Naive B cell (primary cell): ENCODE measurements around the gene HIPK1. TPM values are rescaled to one million over a fixed set of nuclear protein-coding genes. Genes with fewer than 3 reads are reported as not detected.

ENCODE experiments used
- ATAC-seq, 2 donors: fragments of 150-1000 bp; cut with Tn5 transposase; 2 replicates each; pipeline ENCODE4 v1.10.0; 2021; ENCODE audit warnings: low read depth in 2 of 2, mild to moderate bottlenecking in 2 of 2, moderate library complexity in 2 of 2
- DNase-seq: peaks from one replicate; pipeline ENCODE4 v3.0.0; 2022
- H3K27ac Mint-ChIP-seq, 6 donors: one replicate each; pipeline ENCODE4 v1.8.0; 2020 to 2022; ENCODE audit warnings: mild to moderate bottlenecking in 6 of 6, mixed read lengths in 6 of 6, moderate library complexity in 5 of 6, inconsistent platforms in 2 of 6
- H3K27me3 Mint-ChIP-seq, 3 donors: one replicate each; pipeline ENCODE4 v1.8.0; 2021 to 2022; ENCODE audit warnings: mixed read lengths in 3 of 3, mild to moderate bottlenecking in 1 of 3
- H3K36me3 Mint-ChIP-seq, 2 donors: one replicate each; pipeline ENCODE4 v1.8.0; 2020 to 2022; ENCODE audit warnings: mixed read lengths in 2 of 2, inconsistent platforms in 1 of 2, mild to moderate bottlenecking in 1 of 2
- H3K4me1 Mint-ChIP-seq, 3 donors: one replicate each; pipeline ENCODE4 v1.8.0; 2020 to 2022; ENCODE audit warnings: mixed read lengths in 3 of 3, inconsistent platforms in 1 of 3, mild to moderate bottlenecking in 1 of 3, moderate library complexity in 1 of 3
- H3K4me3 Mint-ChIP-seq, 8 donors: one replicate each; pipeline ENCODE4 v1.8.0; 2020 to 2022; ENCODE audit warnings: mild to moderate bottlenecking in 8 of 8, mixed read lengths in 8 of 8, moderate library complexity in 8 of 8, inconsistent platforms in 2 of 8
- H3K9me3 Mint-ChIP-seq, 7 donors: one replicate each; pipeline ENCODE4 v1.8.0; 2020 to 2022; ENCODE audit warnings: mixed read lengths in 7 of 7, mild to moderate bottlenecking in 5 of 7, inconsistent platforms in 2 of 7, moderate library complexity in 1 of 7
- polyA plus RNA-seq, 6 donors: library from polyadenylated mRNA; unstranded; fragments of 300-500 nt; fragmentation: Illumina TruSeq; gene quantifications; one replicate each; pipeline ENCODE4 v1.2.3, GENCODE V29; 2021; ENCODE audit warnings: low read depth in 6 of 6

HIPK1 gene
- polyA plus RNA-seq, 6 donors from 2014 or later: 0.08 to 8.6 (median 6.4) TPM

DNA sequence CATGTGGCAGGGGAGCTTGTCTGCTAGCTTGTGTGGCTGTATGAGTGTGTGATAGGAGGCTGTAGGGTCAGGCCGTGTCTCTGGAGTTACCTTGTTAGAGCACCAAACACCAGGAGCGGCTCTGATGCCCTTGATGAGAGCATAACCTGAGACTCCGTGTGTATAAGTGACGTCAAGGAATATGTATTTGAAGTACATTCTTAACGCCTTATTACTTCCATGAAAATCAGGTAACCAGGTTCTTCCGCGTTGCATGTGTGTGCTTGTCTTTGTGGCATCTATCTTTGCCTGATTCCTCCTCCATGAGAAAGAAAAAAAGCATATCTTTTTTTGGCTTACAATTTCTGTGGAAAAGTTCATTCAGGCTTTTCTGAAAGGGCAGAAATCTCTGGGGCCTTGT is 54.7 kb downstream of the HIPK1 start:
- Mint-ChIP-seq H3K9me3 (peaks cover 0 to 9% (median under 1%) of the 10 kb centered on the region in 7 donors), H3K27ac (peak overlapping the region in 1 of 6 donors; percentile 24), H3K4me3 (no peak overlapping the region), H3K4me1 (peaks cover 3 to 17% (median 8%) of the 10 kb centered on the region in 3 donors), H3K36me3 (peaks cover 1 to 8% of the 10 kb centered on the region in 2 donors), H3K27me3 (peaks cover 1 to 17% (median 2%) of the 10 kb centered on the region in 3 donors)
- no peak for DNase-seq
- no peak for ATAC-seq

DNA sequence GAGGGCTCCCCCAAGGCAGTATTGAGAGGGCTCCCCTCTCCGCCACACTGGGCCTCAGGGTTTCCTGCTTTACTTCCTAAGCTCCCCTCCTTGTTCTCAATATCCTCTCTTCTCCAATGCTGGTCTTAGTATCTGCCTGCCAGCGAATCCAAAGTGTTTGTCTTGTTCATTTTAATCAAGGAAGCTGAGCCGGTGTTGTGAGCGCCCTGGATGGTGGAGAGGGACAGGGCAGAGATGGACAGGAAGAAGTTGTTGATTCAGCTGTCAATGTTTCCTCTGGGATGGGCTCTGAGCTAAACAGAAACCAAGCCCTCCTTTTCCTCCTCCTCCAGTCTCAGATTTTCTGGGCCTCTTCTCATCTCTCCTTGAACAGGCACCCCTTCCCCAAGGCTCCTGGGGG is 55.6 kb downstream of the HIPK1 start:
- peaks cover 3 to 26% (median 5%) of the 10 kb centered on the region in 3 donors for H3K27me3 Mint-ChIP-seq

DNA sequence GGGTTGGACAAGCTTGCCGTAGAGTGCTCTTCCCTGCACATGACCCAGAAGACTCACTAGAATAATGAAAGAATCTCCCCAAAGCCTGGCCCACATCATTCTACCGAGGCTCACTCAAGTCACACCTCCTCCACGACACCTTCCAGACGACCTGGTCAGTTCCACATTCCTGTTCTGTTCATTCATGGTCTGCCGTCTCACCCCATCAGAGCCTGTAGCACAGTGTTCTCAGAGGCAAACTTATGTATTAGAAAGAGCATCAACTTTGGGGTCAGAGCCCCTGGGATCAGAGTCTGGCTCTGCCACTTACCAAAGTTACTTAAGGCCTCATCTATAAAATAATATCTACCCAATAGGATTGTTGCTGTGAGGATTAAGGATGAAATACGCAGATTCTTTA is 57.7 kb downstream of the HIPK1 start:
- ATAC-seq (no peak), DNase-seq (no peak)
- H3K27ac Mint-ChIP-seq: no peak overlapping the region
- peaks cover 3 to 47% (median 22%) of the 10 kb centered on the region in 3 donors for H3K27me3 Mint-ChIP-seq
- H3K4me3 Mint-ChIP-seq: no peak overlapping the region
- peaks cover 0 to 10% (median 4%) of the 10 kb centered on the region in 3 donors for H3K4me1 Mint-ChIP-seq
- H3K36me3 Mint-ChIP-seq: peaks cover 4 to 8% of the 10 kb centered on the region in 2 donors
- H3K9me3 Mint-ChIP-seq: peaks cover 0 to 12% (median 2%) of the 10 kb centered on the region in 7 donors

More for the DNA sequence above, 55.6 kb downstream of the HIPK1 start:
- Mint-ChIP-seq H3K4me1 (peaks cover 0 to 10% (median 4%) of the 10 kb centered on the region in 3 donors), H3K9me3 (peaks cover 0 to 12% (median 2%) of the 10 kb centered on the region in 7 donors), H3K4me3 (no peak overlapping the region), H3K36me3 (peaks cover 4 to 8% of the 10 kb centered on the region in 2 donors), H3K27ac (peak overlapping the region in 1 of 6 donors; percentile 59)
- ATAC-seq (no peak), DNase-seq (no peak)

DNA sequence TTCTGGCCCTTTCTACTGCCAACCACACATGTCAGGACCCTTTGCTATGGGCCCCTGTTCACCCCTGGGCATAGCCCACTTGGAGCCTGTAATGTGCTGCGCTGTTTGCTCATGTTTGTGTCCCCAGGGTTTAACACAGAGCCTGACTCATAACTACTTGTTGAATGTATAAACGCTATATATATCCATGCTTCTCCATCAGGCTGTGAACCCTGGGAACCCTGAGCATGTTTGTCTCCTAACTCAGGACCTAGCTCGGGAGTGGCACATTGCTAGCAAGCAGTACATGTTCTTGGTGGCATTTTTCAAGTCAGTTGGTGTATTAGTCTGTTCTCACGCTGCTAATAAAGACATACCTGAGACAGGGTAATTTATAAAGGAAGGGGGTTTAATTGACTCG is 58.1 kb downstream of the HIPK1 start:
- DNase-seq (no peak), ATAC-seq (no peak)
- Mint-ChIP-seq H3K27me3 (peaks cover 3 to 51% (median 23%) of the 10 kb centered on the region in 3 donors), H3K4me3 (no peak overlapping the region), H3K9me3 (peaks cover 0 to 12% (median 2%) of the 10 kb centered on the region in 7 donors), H3K27ac (no peak overlapping the region), H3K4me1 (peaks cover 0 to 10% (median 4%) of the 10 kb centered on the region in 3 donors), H3K36me3 (peaks cover 4 to 8% of the 10 kb centered on the region in 2 donors)

DNA sequence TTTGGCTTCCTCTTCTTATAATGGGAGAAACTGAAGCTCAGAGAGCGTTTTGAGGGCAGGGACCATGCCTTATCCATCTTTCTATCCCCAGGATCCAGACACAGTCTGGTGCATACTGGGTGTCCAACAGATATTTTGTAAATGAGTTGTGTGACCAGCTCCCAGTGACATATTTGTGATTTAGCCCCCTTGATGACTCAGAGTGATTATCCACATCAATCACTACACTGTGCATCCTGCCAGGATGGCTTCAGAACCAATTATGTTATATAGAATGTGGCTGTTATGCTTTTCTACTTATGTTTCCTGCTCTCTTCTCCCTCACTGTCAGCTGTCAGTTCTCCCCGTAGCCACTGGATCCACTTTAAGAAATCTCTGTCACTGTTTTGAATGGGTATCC is 61.4 kb downstream of the HIPK1 start:
- H3K9me3 Mint-ChIP-seq: peaks cover 5 to 35% (median 18%) of the 10 kb centered on the region in 7 donors
- peaks cover 16 to 56% (median 31%) of the 10 kb centered on the region in 3 donors for H3K27me3 Mint-ChIP-seq
- H3K36me3 Mint-ChIP-seq: peaks cover 11 to 25% of the 10 kb centered on the region in 2 donors
- no peak for DNase-seq
- ATAC-seq: no peak
- H3K4me3 Mint-ChIP-seq: no peak overlapping the region
- H3K4me1 Mint-ChIP-seq: no peaks in the 10 kb centered on the region
- H3K27ac Mint-ChIP-seq: no peak overlapping the region

DNA sequence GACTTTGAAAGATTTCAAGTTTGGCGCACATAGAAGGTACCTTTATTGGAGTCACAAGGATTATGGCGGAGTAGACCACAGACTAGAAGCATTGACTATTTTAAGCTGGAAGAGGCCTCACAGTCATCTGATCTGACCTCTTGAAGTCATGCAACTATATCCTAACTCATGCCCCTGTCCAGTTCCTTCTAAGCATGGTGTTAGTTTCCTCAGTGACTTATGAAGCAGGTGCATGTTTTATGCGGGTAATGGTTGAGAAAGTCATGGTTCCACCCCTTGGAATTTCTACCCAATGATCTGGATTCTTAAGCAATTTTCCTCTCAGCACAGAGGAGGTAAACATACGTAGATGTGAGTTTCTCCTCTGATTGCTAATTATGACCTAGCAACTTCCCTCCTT is 61.8 kb downstream of the HIPK1 start:
- peaks cover 11 to 27% of the 10 kb centered on the region in 2 donors for H3K36me3 Mint-ChIP-seq
- ATAC-seq: no peak
- H3K27me3 Mint-ChIP-seq: peaks cover 16 to 56% (median 31%) of the 10 kb centered on the region in 3 donors
- no peak overlapping the region for H3K27ac Mint-ChIP-seq
- H3K9me3 Mint-ChIP-seq: peaks cover 7 to 38% (median 21%) of the 10 kb centered on the region in 7 donors
- no peaks in the 10 kb centered on the region for H3K4me1 Mint-ChIP-seq
- no peak for DNase-seq
- H3K4me3 Mint-ChIP-seq: no peak overlapping the region

DNA sequence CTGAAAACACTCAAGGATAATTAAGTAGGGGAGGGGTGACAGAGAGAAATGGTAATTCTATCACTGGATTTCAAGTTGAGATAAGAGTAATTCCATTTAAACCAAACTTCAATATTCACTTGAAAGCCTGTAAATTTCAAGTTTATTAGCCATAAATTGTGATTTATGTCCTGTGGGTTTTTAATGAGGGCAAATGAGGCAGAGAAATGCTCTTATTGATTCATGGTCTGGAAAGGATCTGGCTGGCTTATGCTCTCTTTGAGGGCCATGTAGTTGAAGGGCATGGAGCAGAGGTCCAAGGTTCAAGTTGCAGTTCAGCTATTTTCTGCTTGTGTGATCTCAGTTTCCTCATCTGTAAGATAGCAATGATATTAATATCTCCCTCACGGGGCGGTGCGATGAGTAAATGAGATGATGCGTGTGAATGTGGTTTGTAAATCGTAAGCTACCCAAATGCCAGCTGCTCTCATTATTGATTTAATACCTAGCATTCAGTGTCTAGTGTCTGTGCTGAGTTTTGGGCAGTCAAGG is 62.4 kb downstream of the HIPK1 start:
- DNase-seq (no peak), ATAC-seq (no peak)
- no peak overlapping the region for H3K27ac Mint-ChIP-seq
- H3K36me3 Mint-ChIP-seq: peaks cover 11 to 25% of the 10 kb centered on the region in 2 donors
- H3K27me3 Mint-ChIP-seq: peaks cover 16 to 54% (median 31%) of the 10 kb centered on the region in 3 donors
- no peak overlapping the region for H3K4me3 Mint-ChIP-seq
- peaks cover 7 to 44% (median 27%) of the 10 kb centered on the region in 7 donors for H3K9me3 Mint-ChIP-seq
- no peaks in the 10 kb centered on the region for H3K4me1 Mint-ChIP-seq

DNA sequence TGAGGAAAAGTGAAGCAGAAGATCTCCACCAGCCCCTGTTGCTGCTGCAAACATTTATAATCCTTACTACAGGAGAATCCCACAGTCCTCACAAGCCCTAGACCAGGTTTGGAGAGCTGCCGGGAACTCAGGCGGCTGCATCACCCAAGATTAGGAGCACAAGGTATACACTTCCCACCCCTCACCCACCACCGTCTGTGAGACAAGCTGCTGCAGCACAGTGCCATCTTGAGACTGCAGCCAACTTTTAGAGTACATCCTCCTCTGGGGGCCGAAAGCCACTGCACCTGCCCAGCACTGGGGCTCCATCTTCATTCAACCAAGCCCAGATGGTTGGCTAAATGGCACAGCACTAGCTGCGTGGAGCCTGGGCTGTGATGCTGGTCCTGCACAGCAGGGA is 63.9 kb downstream of the HIPK1 start:
- Mint-ChIP-seq H3K27ac (peak overlapping the region in 1 of 6 donors; percentile 25), H3K4me1 (no peaks in the 10 kb centered on the region), H3K27me3 (peaks cover 25 to 42% (median 36%) of the 10 kb centered on the region in 3 donors), H3K4me3 (no peak overlapping the region), H3K36me3 (peaks cover 11 to 19% of the 10 kb centered on the region in 2 donors), H3K9me3 (peaks cover 7 to 50% (median 27%) of the 10 kb centered on the region in 7 donors)
- ATAC-seq (no peak), DNase-seq (no peak)

DNA sequence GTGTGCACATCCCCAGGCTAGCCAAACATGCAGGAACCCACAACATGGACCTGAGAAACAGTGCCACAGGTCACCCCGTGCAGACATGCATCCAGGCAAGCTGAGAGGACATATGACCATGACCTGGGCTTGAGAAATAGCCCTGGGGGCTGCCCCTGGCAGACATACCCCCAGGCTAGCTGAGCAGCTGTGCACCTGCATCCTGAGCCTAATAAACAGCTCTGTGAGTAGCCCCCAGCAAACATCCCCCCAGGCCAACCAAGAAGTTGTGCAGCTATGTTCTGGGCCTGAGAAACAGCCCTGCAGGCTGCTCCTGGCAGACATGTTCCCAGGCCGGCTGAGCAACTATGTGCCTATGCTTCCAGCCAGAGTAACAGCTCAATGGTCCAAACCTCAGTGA is 64.6 kb downstream of the HIPK1 start:
- peaks cover 7 to 45% (median 27%) of the 10 kb centered on the region in 7 donors for H3K9me3 Mint-ChIP-seq
- no peak overlapping the region for H3K27ac Mint-ChIP-seq
- no peaks in the 10 kb centered on the region for H3K4me1 Mint-ChIP-seq
- ATAC-seq (no peak), DNase-seq (no peak)
- peaks cover 31 to 41% (median 39%) of the 10 kb centered on the region in 3 donors for H3K27me3 Mint-ChIP-seq
- H3K36me3 Mint-ChIP-seq: peaks cover 10 to 19% of the 10 kb centered on the region in 2 donors
- H3K4me3 Mint-ChIP-seq: no peak overlapping the region

DNA sequence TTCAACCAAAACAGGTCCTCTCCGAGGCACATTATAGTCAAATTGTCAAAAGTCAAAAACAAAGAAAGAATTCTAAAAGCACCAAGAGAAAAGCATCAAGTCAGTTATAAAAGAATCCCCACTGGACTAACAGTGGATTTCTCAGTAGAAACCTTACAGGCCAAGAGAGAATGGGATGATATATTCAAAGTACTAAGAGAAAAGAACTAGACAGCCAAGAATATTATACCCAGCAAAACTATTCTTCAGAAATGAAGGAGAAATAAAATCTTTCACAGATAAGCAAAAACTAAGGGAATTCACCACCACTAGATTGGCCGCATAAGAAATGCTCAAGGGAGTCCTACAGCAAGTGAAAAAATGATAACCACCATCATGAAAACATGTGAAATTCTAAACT is 66.3 kb downstream of the HIPK1 start:
- peaks cover 23 to 39% (median 29%) of the 10 kb centered on the region in 3 donors for H3K27me3 Mint-ChIP-seq
- peaks cover 7 to 41% (median 27%) of the 10 kb centered on the region in 7 donors for H3K9me3 Mint-ChIP-seq
- no peak overlapping the region for H3K4me3 Mint-ChIP-seq
- H3K36me3 Mint-ChIP-seq: peaks cover 6 to 19% of the 10 kb centered on the region in 2 donors
- DNase-seq (no peak), ATAC-seq (no peak)
- no peak overlapping the region for H3K27ac Mint-ChIP-seq
- no peaks in the 10 kb centered on the region for H3K4me1 Mint-ChIP-seq

DNA sequence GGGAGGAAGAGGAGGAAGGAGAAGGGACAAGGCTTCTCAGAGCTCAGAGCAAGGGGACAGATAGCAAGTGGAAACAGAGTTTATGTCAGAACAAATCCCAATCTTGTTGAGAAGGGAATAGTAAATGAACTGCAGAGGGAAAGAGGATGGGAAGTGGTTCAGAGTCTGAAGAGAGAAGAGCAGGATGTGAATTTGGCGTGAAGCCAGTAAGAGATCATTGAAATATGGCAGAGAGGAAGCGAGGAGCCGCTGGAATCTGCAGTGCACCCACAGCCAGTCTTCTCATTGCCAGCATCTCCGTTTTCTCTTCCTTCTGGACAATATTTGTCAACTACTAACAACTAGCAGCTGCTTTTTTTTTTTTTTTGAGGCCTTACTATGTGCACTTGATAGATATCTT is 69.2 kb downstream of the HIPK1 start:
- peaks cover 6 to 22% (median 22%) of the 10 kb centered on the region in 3 donors for H3K27me3 Mint-ChIP-seq
- peaks cover 4 to 34% (median 27%) of the 10 kb centered on the region in 7 donors for H3K9me3 Mint-ChIP-seq
- peak overlapping the region in 1 of 8 donors; percentile 43 for H3K4me3 Mint-ChIP-seq
- DNase-seq (no peak), ATAC-seq (no peak)
- peaks cover 0 to 4% (median 0%) of the 10 kb centered on the region in 3 donors for H3K4me1 Mint-ChIP-seq
- no peak overlapping the region for H3K27ac Mint-ChIP-seq
- peaks cover 6 to 19% of the 10 kb centered on the region in 2 donors for H3K36me3 Mint-ChIP-seq

DNA sequence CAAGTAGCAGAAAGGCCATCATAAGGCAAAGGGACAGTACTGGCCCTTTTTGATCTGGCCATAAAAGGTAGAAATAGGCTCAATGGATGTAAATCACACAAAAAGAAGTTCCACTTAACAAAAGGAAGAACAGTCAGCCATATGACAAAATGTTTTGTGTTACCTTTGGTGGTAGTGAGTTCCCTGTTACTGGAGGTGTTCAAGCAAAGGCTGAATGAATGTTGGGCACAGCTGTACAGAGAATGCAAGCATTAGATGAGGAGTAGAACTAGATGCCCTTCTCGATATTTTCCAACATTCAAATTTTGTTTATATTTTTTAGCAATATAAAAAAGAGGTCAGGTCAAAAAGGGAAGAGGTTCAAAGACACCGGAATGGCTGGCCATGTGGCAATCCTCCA is 70.1 kb downstream of the HIPK1 start:
- Mint-ChIP-seq H3K4me3 (no peak overlapping the region), H3K4me1 (peaks cover 0 to 7% (median 0%) of the 10 kb centered on the region in 3 donors)

DNA sequence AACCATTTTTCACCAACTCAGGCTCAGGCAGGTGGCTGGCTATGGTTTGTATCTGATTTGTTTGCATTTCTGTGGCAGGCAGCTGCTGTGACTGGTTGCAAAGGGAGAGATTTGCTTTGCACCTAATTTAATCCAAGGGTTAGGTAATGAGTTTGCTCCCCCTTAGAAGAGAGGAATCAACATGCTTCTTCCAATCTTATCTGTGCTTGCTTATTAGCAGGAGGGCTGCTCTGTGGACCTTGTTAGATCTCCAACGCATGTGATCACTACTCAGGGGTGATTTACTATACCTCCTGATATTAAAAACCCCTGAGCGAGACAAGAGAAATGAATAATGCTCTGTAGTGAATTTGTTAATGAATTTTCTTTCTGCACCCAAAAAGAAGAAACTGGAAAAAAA is 70.7 kb downstream of the HIPK1 start:
- Mint-ChIP-seq H3K27me3 (peaks cover 14 to 33% (median 22%) of the 10 kb centered on the region in 3 donors), H3K4me1 (peaks cover 0 to 7% (median 0%) of the 10 kb centered on the region in 3 donors), H3K4me3 (no peak overlapping the region), H3K27ac (no peak overlapping the region), H3K36me3 (peaks cover 0 to 10% of the 10 kb centered on the region in 2 donors), H3K9me3 (peaks cover 4 to 25% (median 16%) of the 10 kb centered on the region in 7 donors)
- ATAC-seq (no peak), DNase-seq (no peak)

More for the DNA sequence above, 70.1 kb downstream of the HIPK1 start:
- DNase-seq (no peak), ATAC-seq (no peak)
- peaks cover 4 to 15% of the 10 kb centered on the region in 2 donors for H3K36me3 Mint-ChIP-seq
- peaks cover 9 to 27% (median 22%) of the 10 kb centered on the region in 3 donors for H3K27me3 Mint-ChIP-seq
- H3K27ac Mint-ChIP-seq: peak overlapping the region in 1 of 6 donors; percentile 22
- H3K9me3 Mint-ChIP-seq: peaks cover 4 to 30% (median 22%) of the 10 kb centered on the region in 7 donors

DNA sequence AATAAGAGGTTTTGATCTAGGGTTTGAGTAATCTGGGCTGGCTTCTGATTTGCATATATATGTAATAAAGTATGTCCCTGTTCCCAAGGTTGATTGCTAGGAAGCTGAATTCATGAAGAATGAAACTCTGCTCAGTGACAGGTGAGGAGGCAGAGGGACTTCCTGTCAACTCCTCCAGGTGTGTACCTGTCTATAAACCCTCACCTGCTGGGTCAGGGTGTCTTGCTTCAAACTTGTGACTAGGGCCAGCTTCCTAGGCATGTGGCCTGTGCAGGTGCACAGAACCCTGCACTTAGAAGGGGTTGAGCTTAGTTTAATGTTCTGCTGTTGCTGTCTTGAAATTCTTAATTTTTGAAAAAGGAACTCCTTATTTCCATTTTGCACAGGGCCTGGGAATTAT is 71.3 kb downstream of the HIPK1 start:
- H3K27ac Mint-ChIP-seq: no peak overlapping the region
- H3K36me3 Mint-ChIP-seq: peaks cover 0 to 4% of the 10 kb centered on the region in 2 donors
- H3K4me3 Mint-ChIP-seq: no peak overlapping the region
- peaks cover 0 to 7% (median 0%) of the 10 kb centered on the region in 3 donors for H3K4me1 Mint-ChIP-seq
- DNase-seq (no peak), ATAC-seq (no peak)
- peaks cover 16 to 35% (median 18%) of the 10 kb centered on the region in 3 donors for H3K27me3 Mint-ChIP-seq
- H3K9me3 Mint-ChIP-seq: peaks cover 3 to 20% (median 10%) of the 10 kb centered on the region in 7 donors
